GM12864 (cell line): ENCODE measurements around the gene PRKCZ.

Experiments
- DNase-seq: peaks from one replicate; pipeline ENCODE4 v3.0.0-alpha.2; 2011; ENCODE audit warnings: low read depth
- H3K4me3 ChIP-seq: 2 replicates; pipeline ENCODE4 v1.5.1; 2011; ENCODE audit warnings: mild to moderate bottlenecking, low read depth, low read length, control low read depth
- CTCF ChIP-seq: IDR thresholded peaks from 2 replicates; pipeline ENCODE4 v1.5.1; 2011; ENCODE audit warnings: low read depth, mild to moderate bottlenecking, moderate library complexity, low read length, control low read depth, inconsistent platforms; ENCODE audit errors: missing control alignments

PRKCZ gene

GRCh38 chr1:2205191-2205952 is 155.2 kb downstream of the PRKCZ start:
- peak; percentile 60 for DNase-seq
- H3K4me3 ChIP-seq, result peak overlapping the region; percentile 55
- no peak for TF ChIP-seq CTCF

- no peak overlapping the region for H3K4me3 ChIP-seq
- TF ChIP-seq CTCF, result no peak
- no peak for DNase-seq
Measured at GRCh38 chr1:2206813-2207487, 156.7 kb downstream of the PRKCZ start.

GRCh38 chr1:2208309-2209239 is 158.4 kb downstream of the PRKCZ start:
- DNase-seq, result no peak
- H3K4me3 ChIP-seq, result no peak overlapping the region
- no peak for TF ChIP-seq CTCF

- no peak for TF ChIP-seq CTCF
- DNase-seq, result no peak
- no peak overlapping the region for H3K4me3 ChIP-seq
Measured at GRCh38 chr1:2209400-2210083, 159.3 kb downstream of the PRKCZ start.

GRCh38 chr1:2210084-2210653 is 160.0 kb downstream of the PRKCZ start:
- DNase-seq, result no peak
- TF ChIP-seq CTCF, result no peak
- H3K4me3 ChIP-seq, result no peak overlapping the region

- no peak for DNase-seq
- H3K4me3 ChIP-seq, result no peak overlapping the region
- TF ChIP-seq CTCF, result no peak
Measured at GRCh38 chr1:2210786-2211185, 160.6 kb downstream of the PRKCZ start.
